ENCODE measurements around the gene PTGFRN. TPM values are rescaled to one million over a fixed set of nuclear protein-coding genes. Genes with fewer than 3 reads are reported as not detected.

Gene PTGFRN
- total and polyA plus RNA-seq, 2 of the 8 experiments (the other 6 are each of a cell fraction or from before 2014, with no cell fraction given): 13.0 to 32.6 TPM

GRCh38 chr1:116983678-116984077 is 74.0 kb downstream of the PTGFRN start:
- TF ChIP-seq MAX (IDR thresholded peaks at IDR 0.05) (no peak), TAF7 (optimal IDR thresholded peaks at IDR 0.05; ENCODE audit: borderline replicate concordance, low read depth, low read length) (no peak), SP4 (IDR thresholded peaks at IDR 0.05; ENCODE audit: low read length) (no peak), SP1 (IDR thresholded peaks at IDR 0.05; ENCODE audit: low read depth, low read length) (no peak), POU5F1 (IDR thresholded peaks at IDR 0.05; ENCODE audit: low read depth, low read length) (no peak)
- Histone ChIP-seq H3K4ac (replicated peaks; ENCODE audit: insufficient read length, low read depth, low read length) (no peak overlapping the region), H3K27me3 (replicated peaks in 1 of 4; ENCODE audit: control insufficient read depth in 3 of 4, extremely low read depth in 1 of 4, insufficient read depth in 3 of 4, low read length in 3 of 4) (no peaks in the 10 kb centered on the region), H2BK5ac (ENCODE audit: low read depth, low read length) (no peak overlapping the region), H3K27ac (ENCODE audit: low read depth, low read length) (no peak overlapping the region), H4K8ac (ENCODE audit: extremely low read depth, insufficient read depth, low read length) (no peak overlapping the region), H3K79me1 (ENCODE audit: low read depth, low read length) (no peaks in the 10 kb centered on the region), H3K79me2 (ENCODE audit: control insufficient read depth in 1 of 2, insufficient read depth in 2 of 2, low read length in 2 of 2) (no peaks in the 10 kb centered on the region), H3K23me2 (ENCODE audit: low read depth, low read length) (no peaks in the 10 kb centered on the region), H2BK15ac (ENCODE audit: low read length) (no peak overlapping the region), H2BK20ac (ENCODE audit: low read length) (no peak overlapping the region), H3K4me2 (ENCODE audit: insufficient read depth in 1 of 2, low read depth in 2 of 2, low read length in 2 of 2) (no peak overlapping the region), H2AFZ (ENCODE audit: low read length) (no peak overlapping the region), H4K20me1 (replicated peaks in 1 of 2; ENCODE audit: control insufficient read depth in 1 of 2, insufficient read depth in 2 of 2, low read length in 2 of 2) (peaks cover 0 to 1% of the 10 kb centered on the region in 2 experiments), H3K56ac (replicated peaks; ENCODE audit: insufficient read length, low read depth, low read length) (no peak overlapping the region), H2BK120ac (replicated peaks; ENCODE audit: low read depth, low read length) (no peak overlapping the region), H3K4me1 (replicated peaks in 1 of 4; ENCODE audit: control insufficient read depth in 3 of 4, insufficient read depth in 4 of 4, low read length in 3 of 4) (peaks cover 0 to 8% (median 3%) of the 10 kb centered on the region in 4 experiments; a peak in 3 of 7 replicates), H3K36me3 (ENCODE audit: control insufficient read depth in 2 of 4, insufficient read depth in 4 of 4, low read length in 3 of 4) (peaks cover 0 to 4% (median under 1%) of the 10 kb centered on the region in 4 experiments; a peak in 2 of 8 replicates), H3K23ac (ENCODE audit: insufficient read length) (no peak overlapping the region), H3K14ac (ENCODE audit: insufficient read length) (no peak overlapping the region), H3K9ac (replicated peaks in 1 of 4; ENCODE audit: extremely low read depth in 1 of 4, low read depth in 3 of 4, low read length in 3 of 4) (no peak overlapping the region), H3K4me3 (ENCODE audit: extremely low read depth in 1 of 4, insufficient read depth in 2 of 4, low read depth in 3 of 4, low read length in 4 of 4) (no peak overlapping the region), H4K5ac (ENCODE audit: insufficient read length, low read depth, low read length) (no peak overlapping the region), H3K18ac (ENCODE audit: extremely low read depth, low read length) (no peak overlapping the region), H3K9me3 (ENCODE audit: insufficient read depth in 2 of 2, low read depth in 1 of 2, low read length in 1 of 2) (no peaks in the 10 kb centered on the region), H2AK5ac (ENCODE audit: low read depth, low read length) (no peak overlapping the region), H4K91ac (replicated peaks; ENCODE audit: insufficient read length, low read length) (no peak overlapping the region), H2BK12ac (ENCODE audit: low read depth, low read length) (no peak overlapping the region)
- no peak for FAIRE-seq
- POLR2A ChIA-PET (ENCODE audit: partially characterized antibody): no interaction called here
- 82% methylated on average over 4 of the region's 4 CpGs; no CpG with 5 or more reads in 1 of the 2 experiments for WGBS, 2 experiments (ENCODE audit: extremely low coverage in 1 of 2, insufficient coverage in 1 of 2, insufficient read length in 1 of 2, insufficient replicate concordance in 2 of 2, low coverage in 1 of 2, low lambda C conversion rate in 2 of 2, missing lambda C conversion rate in 1 of 2)
- no peak for DNase-seq (ENCODE audit: low read depth in 1 of 2, low spot score in 2 of 2)
- CTCF ChIA-PET (ENCODE audit: partially characterized antibody): interaction anchor here (0.6 to 2.5 kb wide), 8 partner anchors 13 to 247 kb away, joined by 3 to 8 read pairs (median 4); no protein-coding TSS in a partner anchor

Measured in H1 (cell line).